IgD-negative memory B cell (primary cell): Measurements from ENCODE around the gene ARHGEF5. TPM values are rescaled to one million over a fixed set of nuclear protein-coding genes. Genes with fewer than 3 reads are reported as not detected.
A peak's percentile ranks its signal among the peaks of the same experiment; 100 is the strongest.
"Not testable (repeated sequence)": the region's sequence is repeated elsewhere in the genome, so short reads cannot be mapped to it uniquely, and the experiment has no call there.

Experiments used
- H3K27ac Mint-ChIP-seq, 3 donors: one replicate each; pipeline ENCODE4 v1.8.0; 2020 to 2022; ENCODE audit warnings: mild to moderate bottlenecking in 3 of 3, mixed read lengths in 3 of 3, moderate library complexity in 1 of 3
- H3K27me3 Mint-ChIP-seq: one replicate; pipeline ENCODE4 v1.8.0; 2021; ENCODE audit warnings: mixed read lengths
- H3K36me3 Mint-ChIP-seq: one replicate; pipeline ENCODE4 v1.8.0; 2020; ENCODE audit warnings: mild to moderate bottlenecking, mixed read lengths
- H3K4me1 Mint-ChIP-seq, 3 donors: one replicate each; pipeline ENCODE4 v1.8.0; 2020 to 2022; ENCODE audit warnings: mixed read lengths in 3 of 3, mild to moderate bottlenecking in 1 of 3
- H3K4me3 Mint-ChIP-seq, 4 donors: one replicate each; pipeline ENCODE4 v1.8.0; 2020 to 2022; ENCODE audit warnings: mild to moderate bottlenecking in 4 of 4, mixed read lengths in 4 of 4, moderate library complexity in 3 of 4
- H3K9me3 Mint-ChIP-seq, 3 donors: one replicate each; pipeline ENCODE4 v1.8.0; 2020 to 2021; ENCODE audit warnings: mixed read lengths in 3 of 3, mild to moderate bottlenecking in 1 of 3
- polyA plus RNA-seq: library from polyadenylated mRNA; unstranded; fragments of 300-500 nt; fragmentation: Illumina TruSeq; gene quantifications from one replicate; pipeline ENCODE4 v1.2.3, GENCODE V29; 2021

Gene ARHGEF5
- 1.4 TPM for polyA plus RNA-seq

DNA sequence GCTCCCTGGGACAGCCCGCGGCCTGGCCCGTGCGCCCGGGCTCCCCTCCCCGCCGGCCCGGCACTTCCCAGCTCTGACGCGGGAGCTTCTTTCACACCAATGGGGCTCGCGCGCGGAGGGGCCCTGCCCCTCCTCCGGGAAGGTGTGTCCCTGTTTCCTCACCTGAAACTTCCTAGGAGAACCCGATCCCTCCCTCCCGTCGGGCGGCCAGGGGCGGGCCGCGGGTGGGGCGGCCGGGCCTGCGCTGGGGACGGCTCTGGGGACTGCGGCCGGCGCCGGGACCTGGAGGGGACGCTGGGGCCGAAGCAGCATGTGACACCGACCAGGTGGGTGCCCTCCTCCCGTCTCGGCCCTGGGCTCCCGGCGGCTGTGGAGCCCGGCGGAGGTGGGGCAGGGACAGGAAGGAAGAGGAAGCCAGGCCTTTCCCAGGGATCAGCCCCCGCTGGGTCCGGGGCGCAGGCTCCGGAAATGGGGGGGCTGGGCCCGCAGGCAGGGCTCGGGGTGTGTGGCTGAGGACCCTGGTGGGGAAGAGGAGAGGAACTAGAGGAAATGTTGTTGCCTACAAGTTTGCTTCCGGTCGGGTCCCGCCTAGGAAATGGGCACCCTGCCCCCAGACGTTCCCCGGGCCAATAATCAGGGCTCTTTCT lies at the start of gene ARHGEF5:
TSS of gene ARHGEF5 (plus strand) at position 227 of the 647 bp plus-strand sequence. CDS start 7,268 bp downstream, outside the sequence.
- peak within 1 kb of the TSS in 3 of 4 donors; percentile 77 to 89 (median 81) for H3K4me3 Mint-ChIP-seq
- not testable (repeated sequence) for H3K9me3 Mint-ChIP-seq, H3K27ac Mint-ChIP-seq, H3K4me1 Mint-ChIP-seq, H3K36me3 Mint-ChIP-seq, H3K27me3 Mint-ChIP-seq

DNA sequence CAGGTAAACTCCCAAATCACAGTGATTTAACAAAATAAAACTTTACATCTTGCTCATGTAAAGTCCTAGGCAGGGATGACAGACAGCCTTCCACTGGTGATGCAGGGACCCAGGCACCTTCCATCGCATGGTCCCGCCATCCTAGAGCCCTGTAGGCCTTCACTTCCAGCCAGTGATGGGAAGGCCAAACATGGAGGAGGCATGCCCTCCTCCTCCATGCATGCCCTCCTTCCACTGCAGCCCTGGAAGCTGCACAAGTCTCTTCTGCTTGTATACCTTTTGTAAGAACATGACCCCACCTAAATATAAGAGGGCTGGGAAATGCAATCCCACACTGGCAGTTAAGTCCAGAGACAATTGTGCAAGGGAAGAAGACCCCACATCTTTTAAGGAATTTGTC lies 45.5 kb upstream of the ARHGEF5 start:
- H3K27me3 Mint-ChIP-seq, H3K9me3 Mint-ChIP-seq, H3K4me3 Mint-ChIP-seq: not testable (repeated sequence)

DNA sequence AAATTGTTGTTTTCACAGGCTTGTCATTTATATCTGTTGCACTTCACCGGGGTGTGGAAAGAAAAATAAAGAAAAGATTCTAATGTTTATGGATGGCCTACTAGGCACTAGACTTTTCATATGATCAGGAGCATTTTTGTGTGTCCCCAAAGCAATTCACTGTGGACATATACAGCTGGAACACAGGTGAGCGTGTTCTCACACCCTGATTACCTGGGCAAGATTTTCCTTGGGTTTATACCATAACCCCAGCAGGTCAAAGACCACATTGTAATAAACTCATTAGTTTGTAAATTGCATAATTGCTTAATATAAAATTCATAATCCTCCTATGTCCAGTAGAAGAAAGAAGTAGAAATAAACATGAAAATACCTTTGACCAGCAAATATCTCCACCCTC lies 44.0 kb upstream of the ARHGEF5 start:
- not testable (repeated sequence) for H3K9me3 Mint-ChIP-seq, H3K27me3 Mint-ChIP-seq, H3K27ac Mint-ChIP-seq, H3K4me3 Mint-ChIP-seq, H3K4me1 Mint-ChIP-seq, H3K36me3 Mint-ChIP-seq

More for the DNA sequence above, 45.5 kb upstream of the ARHGEF5 start:
- H3K4me1 Mint-ChIP-seq, H3K36me3 Mint-ChIP-seq, H3K27ac Mint-ChIP-seq: not testable (repeated sequence)

DNA sequence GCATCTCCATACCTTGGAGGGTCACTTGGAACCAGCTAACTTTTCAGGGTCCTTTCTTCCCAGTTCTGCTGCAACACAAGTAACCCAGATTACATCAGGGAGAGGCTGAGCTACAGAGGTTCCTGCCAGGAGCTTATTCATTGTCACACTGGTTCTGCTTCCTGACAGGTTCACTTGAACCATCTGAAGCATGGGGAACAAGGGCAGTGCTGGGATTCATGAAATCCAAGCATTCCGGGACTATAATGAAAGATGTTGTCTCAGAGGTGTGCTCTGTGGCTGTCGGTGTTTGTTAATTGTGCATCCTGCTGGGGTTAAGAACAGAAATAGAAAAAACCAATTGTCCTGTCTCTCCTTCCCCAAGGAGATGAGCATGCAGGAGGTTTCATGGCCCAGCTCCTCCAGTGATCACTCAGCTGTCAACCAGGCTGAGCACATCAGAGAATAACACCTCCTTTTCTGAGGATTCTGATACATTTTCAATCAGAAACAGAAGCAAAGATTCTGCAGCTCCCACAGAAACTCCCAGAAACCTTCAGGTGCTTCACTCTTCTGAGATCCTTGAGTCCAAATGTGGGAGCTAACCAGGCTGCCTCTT lies 43.2 kb upstream of the ARHGEF5 start, which contains the start of gene OR2A1:
TSS of gene OR2A1 (plus strand) at position 548 of the 598 bp plus-strand sequence. CDS start 5,706 bp downstream, outside the sequence.
- not testable (repeated sequence) for H3K36me3 Mint-ChIP-seq, H3K4me1 Mint-ChIP-seq, H3K27ac Mint-ChIP-seq, H3K27me3 Mint-ChIP-seq, H3K4me3 Mint-ChIP-seq, H3K9me3 Mint-ChIP-seq

DNA sequence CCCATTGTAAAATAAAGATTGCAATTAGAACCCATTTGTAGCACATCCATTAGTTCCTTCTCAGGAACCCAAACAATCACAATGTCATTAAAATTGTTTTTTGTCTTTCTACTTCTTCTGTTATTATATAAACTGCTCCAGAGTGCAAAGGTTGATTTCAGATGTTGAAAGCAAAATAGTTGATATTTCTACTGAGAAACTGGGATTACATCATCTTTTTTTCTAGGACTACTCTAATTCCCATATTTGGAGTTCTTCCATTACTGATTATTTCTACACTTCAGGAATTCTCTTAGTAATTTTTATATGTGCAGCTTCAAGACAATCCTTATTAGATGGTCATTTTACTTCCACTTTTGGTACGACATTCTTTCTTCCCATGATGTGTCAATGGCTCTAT lies 37.7 kb upstream of the ARHGEF5 start:
- H3K4me3 Mint-ChIP-seq, H3K27ac Mint-ChIP-seq, H3K4me1 Mint-ChIP-seq, H3K27me3 Mint-ChIP-seq, H3K9me3 Mint-ChIP-seq, H3K36me3 Mint-ChIP-seq: not testable (repeated sequence)

DNA sequence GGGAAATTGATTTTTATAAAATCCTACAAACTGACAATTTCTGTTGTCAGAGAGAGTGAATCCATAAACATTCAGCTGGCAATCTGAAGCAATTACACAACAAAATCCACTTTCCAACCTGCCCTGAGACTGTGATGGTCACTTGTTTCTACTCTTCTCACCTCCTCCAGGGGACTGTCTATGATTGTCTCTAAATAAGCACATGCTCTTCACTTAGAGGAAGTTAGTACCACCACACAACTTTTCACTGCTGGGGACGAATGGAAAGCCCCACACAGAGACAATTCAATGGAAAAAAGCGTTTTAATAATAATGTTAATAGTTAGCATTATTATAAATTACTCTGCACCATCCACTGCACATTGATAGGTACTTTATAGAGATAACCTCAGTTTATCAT lies 35.7 kb upstream of the ARHGEF5 start:
- H3K36me3 Mint-ChIP-seq, H3K27me3 Mint-ChIP-seq, H3K27ac Mint-ChIP-seq, H3K4me3 Mint-ChIP-seq, H3K9me3 Mint-ChIP-seq, H3K4me1 Mint-ChIP-seq: not testable (repeated sequence)

DNA sequence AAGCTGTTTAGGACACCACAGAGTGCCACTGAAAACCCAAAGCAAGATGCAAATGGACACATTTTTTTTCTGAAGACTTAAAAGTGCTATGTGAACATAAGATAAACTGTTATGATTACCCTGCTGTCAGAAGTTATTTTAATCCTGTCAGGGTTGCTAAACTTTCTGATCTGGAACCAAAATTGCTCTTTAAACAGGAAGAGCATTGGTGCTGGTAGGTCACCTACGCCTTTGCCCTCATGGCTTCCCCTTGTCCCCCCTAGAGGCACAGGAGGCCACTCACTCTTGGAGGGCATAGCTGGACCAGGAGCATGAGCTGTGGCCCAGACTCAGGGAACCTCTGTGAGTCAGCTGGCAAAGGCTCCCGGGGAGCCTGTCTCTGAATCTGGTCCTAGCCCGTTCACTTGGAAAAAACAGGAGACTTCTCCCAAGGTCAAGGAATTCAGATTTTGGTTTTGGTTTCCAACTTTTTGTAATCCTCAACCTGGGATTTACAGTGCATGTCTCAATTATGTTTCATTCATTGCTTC lies 33.5 kb upstream of the ARHGEF5 start:
- not testable (repeated sequence) for H3K27ac Mint-ChIP-seq, H3K9me3 Mint-ChIP-seq, H3K4me1 Mint-ChIP-seq, H3K36me3 Mint-ChIP-seq, H3K4me3 Mint-ChIP-seq, H3K27me3 Mint-ChIP-seq

DNA sequence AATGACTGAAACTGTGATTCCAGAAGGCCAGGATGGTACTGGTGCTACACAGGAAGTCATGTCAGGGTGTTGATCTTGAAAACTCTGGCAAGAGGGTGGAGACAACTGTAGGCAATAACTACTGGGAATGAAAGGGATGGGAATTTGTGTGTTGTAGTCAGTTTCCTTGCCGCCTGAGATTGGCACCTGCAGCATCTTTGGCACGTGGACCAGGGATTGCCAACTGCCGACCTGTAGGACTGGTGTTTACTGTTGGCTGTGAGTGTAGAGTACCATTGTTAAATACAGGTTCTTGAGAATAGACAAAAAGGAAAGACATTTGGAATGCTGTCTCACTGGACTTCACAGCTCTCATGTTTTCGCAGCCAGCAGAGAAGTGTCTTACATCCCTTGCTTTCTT lies 31.8 kb upstream of the ARHGEF5 start:
- not testable (repeated sequence) for H3K4me1 Mint-ChIP-seq, H3K9me3 Mint-ChIP-seq, H3K27ac Mint-ChIP-seq, H3K27me3 Mint-ChIP-seq, H3K4me3 Mint-ChIP-seq, H3K36me3 Mint-ChIP-seq

DNA sequence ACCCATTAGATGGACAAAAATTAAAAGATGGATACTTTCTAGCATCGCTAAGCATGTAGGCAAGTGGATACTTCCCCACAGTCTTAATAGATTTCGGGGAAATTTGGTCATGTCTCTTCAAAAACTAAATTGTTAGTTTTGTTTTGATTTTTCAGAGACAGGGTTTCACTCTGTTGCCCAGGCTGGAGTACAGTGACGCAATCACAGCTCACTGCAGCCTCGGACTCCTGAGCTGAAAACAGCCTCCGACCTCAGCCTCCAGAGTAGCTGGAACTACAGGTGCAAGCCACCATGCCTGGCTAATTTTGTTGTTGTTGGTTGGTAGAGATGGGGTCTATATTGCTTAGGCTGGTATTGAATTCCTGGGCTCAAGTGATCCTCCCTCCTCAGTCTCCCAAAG lies 29.3 kb upstream of the ARHGEF5 start:
- not testable (repeated sequence) for H3K27me3 Mint-ChIP-seq, H3K9me3 Mint-ChIP-seq, H3K36me3 Mint-ChIP-seq, H3K4me3 Mint-ChIP-seq, H3K27ac Mint-ChIP-seq, H3K4me1 Mint-ChIP-seq

DNA sequence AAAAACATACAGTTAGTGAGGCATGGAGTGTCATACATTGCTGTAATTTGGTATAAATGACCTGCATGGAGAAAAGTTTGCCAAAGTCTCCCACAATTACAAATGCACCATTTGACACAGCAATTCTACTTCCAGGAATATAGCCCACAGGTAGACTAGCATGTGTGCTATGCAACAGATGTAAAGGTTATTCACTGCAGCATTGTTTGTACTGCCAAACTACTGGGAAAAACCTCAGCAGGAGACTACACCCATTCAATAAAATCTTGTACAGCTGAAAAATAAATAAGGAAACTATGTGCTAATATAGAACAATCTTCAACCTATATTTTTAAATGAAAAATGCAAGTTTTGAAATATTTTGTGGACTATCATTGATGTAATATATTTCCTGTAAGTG lies 25.2 kb upstream of the ARHGEF5 start:
- H3K27ac Mint-ChIP-seq, H3K27me3 Mint-ChIP-seq, H3K4me3 Mint-ChIP-seq, H3K4me1 Mint-ChIP-seq, H3K9me3 Mint-ChIP-seq, H3K36me3 Mint-ChIP-seq: not testable (repeated sequence)

DNA sequence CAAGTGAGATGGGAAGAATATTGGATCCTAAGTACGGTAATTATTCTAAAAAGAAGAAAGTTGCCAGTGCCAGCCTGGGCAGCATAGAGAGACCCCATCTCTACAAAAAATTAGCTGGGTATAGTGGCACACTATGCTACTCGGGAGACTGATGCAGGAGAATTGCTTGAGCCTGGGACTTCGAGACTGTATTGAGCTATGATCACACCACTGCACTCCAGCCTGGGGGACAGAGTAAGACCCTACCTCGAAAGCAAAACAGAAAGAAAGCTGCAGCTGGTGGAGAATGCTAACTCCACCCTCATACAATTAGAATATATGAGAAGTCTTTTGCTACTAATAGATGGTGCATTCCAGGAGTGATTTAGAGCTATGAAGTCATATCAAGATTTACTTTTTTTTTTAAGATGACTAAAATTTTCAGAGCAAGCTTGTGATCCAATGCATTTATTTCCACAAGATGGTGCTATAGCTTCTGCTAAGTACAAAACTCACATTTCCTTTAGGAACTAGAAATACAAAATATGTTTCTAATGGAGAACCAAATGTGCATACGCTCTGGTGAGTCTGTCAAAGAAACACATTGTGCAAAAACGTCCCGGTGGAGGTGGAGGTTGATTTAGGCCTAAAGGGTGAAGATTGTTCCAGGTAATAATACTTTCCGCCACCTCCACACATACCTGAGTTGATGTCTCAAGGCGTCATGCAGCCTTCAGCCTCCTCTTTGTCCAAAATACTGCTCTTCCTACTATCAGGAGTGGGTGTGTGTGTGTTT lies 23.8 kb upstream of the ARHGEF5 start:
- not testable (repeated sequence) for H3K4me3 Mint-ChIP-seq, H3K27ac Mint-ChIP-seq, H3K36me3 Mint-ChIP-seq, H3K27me3 Mint-ChIP-seq, H3K9me3 Mint-ChIP-seq, H3K4me1 Mint-ChIP-seq

DNA sequence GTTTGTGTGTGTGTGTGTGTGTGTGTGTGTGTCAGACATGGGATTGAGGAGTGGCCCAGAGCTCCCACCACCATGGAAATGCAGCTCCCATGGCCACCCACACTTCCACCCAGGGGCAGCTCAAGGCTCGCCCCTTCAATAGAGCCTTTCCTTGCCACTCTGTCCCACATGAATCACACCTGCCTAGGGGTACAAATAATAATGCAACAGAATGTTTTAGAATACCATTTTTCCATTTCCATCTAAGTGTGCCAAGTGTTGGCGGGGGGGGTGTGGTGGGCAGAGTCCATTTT lies 23.3 kb upstream of the ARHGEF5 start:
- not testable (repeated sequence) for H3K4me1 Mint-ChIP-seq, H3K4me3 Mint-ChIP-seq, H3K36me3 Mint-ChIP-seq, H3K27ac Mint-ChIP-seq, H3K9me3 Mint-ChIP-seq, H3K27me3 Mint-ChIP-seq

DNA sequence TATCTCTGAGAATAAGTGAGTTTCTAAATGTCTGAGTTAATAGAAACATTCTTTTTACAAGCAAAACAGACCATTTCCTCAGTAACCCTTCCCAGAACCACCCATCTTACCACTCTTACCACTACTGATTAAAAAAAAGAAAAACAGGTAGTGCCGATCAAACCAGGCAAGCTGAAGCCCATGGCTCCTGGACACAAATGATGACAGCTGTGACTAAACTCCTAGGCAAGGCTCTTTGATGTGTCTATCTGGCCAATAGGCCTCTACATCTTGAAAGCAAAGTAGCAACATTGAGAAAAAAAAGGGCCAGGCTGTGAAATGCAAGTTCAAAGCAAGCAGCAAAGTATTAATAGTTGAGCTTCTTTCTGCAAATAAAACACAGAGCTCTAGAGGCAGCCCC lies 6.6 kb upstream of the ARHGEF5 start:
- H3K4me3 Mint-ChIP-seq, H3K27me3 Mint-ChIP-seq, H3K36me3 Mint-ChIP-seq, H3K27ac Mint-ChIP-seq, H3K9me3 Mint-ChIP-seq, H3K4me1 Mint-ChIP-seq: not testable (repeated sequence)

DNA sequence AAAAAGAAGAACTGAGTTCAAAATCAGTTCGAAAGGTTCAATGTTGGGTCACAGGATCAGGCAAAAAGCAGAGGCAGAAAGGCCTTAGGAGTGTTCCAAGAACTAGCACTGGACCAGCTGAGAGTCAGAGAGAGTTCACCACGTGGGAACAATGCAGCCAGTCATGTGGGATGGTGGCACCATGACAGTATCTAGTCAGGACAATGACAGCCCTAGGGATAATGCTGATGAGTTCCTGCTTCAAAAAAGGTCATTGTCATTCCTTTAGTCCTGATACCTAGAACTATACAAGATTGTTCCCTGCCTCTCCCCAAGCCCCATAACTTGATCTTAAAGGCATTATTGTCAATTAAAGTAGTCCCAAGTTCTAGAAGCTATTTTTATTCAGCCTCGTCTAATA lies 3.5 kb upstream of the ARHGEF5 start:
- H3K36me3 Mint-ChIP-seq, H3K4me1 Mint-ChIP-seq, H3K27ac Mint-ChIP-seq, H3K27me3 Mint-ChIP-seq, H3K4me3 Mint-ChIP-seq, H3K9me3 Mint-ChIP-seq: not testable (repeated sequence)

DNA sequence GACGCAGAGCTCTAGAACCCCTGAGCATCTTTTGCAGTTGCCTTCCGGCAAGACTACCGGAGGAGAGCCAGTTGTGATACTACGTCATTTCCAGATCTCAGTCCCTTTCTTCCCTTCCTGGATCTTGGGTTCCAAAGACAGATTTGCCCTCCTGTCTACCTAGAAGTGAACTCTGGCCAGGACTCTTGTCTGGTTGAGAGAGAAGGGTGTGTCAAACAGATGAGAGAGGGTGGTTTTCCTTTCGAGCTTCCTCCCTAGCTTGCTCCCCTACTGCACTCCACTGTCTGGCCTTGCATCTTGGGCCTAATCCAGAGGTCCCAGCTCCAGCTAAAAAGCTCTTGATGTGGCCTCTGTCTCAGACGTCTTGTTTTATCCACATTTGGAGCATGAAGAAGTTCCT lies 983 bp downstream of the ARHGEF5 start:
- H3K4me3 Mint-ChIP-seq, H3K27me3 Mint-ChIP-seq, H3K27ac Mint-ChIP-seq, H3K4me1 Mint-ChIP-seq, H3K9me3 Mint-ChIP-seq, H3K36me3 Mint-ChIP-seq: not testable (repeated sequence)

DNA sequence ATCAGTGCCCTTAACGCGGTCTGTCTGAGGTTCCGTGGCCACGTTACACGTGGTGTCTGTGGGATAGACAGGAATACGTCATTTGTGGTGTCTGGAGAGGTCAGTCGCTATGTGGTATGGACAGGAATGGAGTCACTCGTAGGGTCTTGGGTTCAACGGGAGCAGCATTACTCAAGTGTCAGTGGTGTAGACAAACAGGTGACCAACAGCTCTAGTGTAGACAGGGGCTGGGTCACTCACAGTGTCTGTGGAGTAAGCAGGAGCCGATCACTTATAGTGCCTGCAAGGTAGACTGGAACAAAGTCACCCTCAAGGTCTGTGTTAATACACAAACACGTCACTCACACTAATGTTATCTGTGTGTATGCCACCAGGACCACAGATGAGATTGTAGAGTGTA lies 1.7 kb downstream of the ARHGEF5 start:
- H3K4me3 Mint-ChIP-seq, H3K9me3 Mint-ChIP-seq, H3K36me3 Mint-ChIP-seq, H3K27me3 Mint-ChIP-seq, H3K4me1 Mint-ChIP-seq, H3K27ac Mint-ChIP-seq: not testable (repeated sequence)
